HAP-1 (cell line): ENCODE measurements around the gene TMEM129.

Experiments
- DNase-seq, 2 experiments: peaks; one replicate each; pipeline ENCODE4 v3.0.0-alpha.2; 2016 to 2020; ENCODE audit warnings: low spot score in 2 of 2
- H3K27me3 ChIP-seq: fragments of 250-450 bp; sonication (Bioruptor Pico); 2 replicates; pipeline ENCODE4 v1.5.1; 2020; ENCODE audit warnings: low read depth, mild to moderate bottlenecking, moderate library complexity
- H3K36me3 ChIP-seq: fragments of 250-450 bp; sonication (Bioruptor Pico); replicated peaks from 2 replicates; pipeline ENCODE4 v1.5.1; 2020; ENCODE audit warnings: mild to moderate bottlenecking
- H3K4me1 ChIP-seq: fragments of 250-450 bp; sonication (Bioruptor Pico); 2 replicates; pipeline ENCODE4 v1.5.1; 2020; ENCODE audit warnings: mild to moderate bottlenecking
- H3K4me3 ChIP-seq: fragments of 250-450 bp; sonication (Bioruptor Pico); 2 replicates; pipeline ENCODE4 v1.5.1; 2020; ENCODE audit warnings: mild to moderate bottlenecking, moderate library complexity
- H3K9me3 ChIP-seq: fragments of 250-450 bp; sonication (Bioruptor Pico); 2 replicates; pipeline ENCODE4 v1.5.1; 2020; ENCODE audit warnings: mild to moderate bottlenecking, moderate library complexity
- in situ Hi-C: fragments of 300-500 bp; cut with MboI; formaldehyde crosslinking; loops from 3 replicates; pipeline ENCODE4 v1.14.3; 2020; ENCODE audit warnings: low sequenced_read_pairs, inconsistent platforms, mixed read lengths

Gene TMEM129

DNA sequence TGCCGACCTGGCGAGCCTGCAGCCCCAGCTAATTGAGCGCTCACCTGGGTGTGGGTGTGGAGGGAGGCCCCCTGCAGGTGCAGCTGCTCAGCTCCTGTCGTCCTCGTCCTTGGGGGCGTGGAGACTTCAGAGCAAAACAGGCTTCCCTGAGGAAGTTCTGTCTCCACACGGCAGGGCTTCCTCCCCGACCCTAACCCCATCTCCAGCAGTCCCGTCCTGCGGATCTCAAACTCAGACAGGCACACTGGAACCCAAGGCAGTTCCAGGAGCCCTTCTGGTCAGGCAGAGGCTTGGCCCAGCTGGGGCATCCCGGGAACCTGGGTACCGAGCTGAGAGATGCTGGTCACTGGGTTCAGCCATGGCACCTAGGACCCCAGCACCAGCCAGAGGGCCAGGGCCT is 24.6 kb upstream of the TMEM129 start:
- no peak for DNase-seq
- Histone ChIP-seq H3K4me1 (no peaks in the 10 kb centered on the region), H3K4me3 (no peak overlapping the region), H3K27me3 (no peaks in the 10 kb centered on the region), H3K9me3 (no peaks in the 10 kb centered on the region), H3K36me3 (peaks cover 45% of the 10 kb centered on the region)
- in situ Hi-C loops: loop anchor here (10.0 kb wide), 1 partner anchor 159 kb away; no protein-coding TSS in a partner anchor

DNA sequence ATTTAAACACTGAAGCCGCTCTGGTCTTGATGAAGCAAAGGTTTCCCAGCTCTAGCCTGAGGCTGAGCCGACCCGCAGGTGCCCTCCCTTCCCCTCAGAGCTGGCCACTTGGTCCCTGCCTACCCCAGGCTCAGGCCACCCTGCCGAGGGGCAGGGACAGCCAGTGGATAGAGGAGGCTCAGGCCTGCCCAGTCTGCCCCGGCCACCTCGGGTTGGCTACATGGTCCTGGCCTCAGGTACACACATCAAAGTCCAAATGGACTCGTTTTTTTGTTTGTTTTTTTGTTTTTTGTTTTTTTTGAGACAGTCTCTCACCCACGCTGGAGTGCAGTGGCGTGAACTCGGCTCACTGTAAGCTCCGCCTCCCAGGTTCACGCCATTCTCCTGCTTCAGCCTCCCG is 24.0 kb upstream of the TMEM129 start:
- peaks cover 50% of the 10 kb centered on the region for H3K36me3 ChIP-seq
- DNase-seq: no peak
- H3K27me3 ChIP-seq: no peaks in the 10 kb centered on the region
- H3K4me1 ChIP-seq: no peaks in the 10 kb centered on the region
- in situ Hi-C loops: loop anchor here (10.0 kb wide), 1 partner anchor 160 kb away; no protein-coding TSS in a partner anchor
- no peak overlapping the region for H3K4me3 ChIP-seq
- no peaks in the 10 kb centered on the region for H3K9me3 ChIP-seq

- Histone ChIP-seq H3K27me3 (no peaks in the 10 kb centered on the region), H3K9me3 (no peaks in the 10 kb centered on the region), H3K36me3 (peaks cover 55% of the 10 kb centered on the region), H3K4me1 (no peaks in the 10 kb centered on the region), H3K4me3 (no peak overlapping the region)
- DNase-seq: no peak
- in situ Hi-C loops: loop anchor here (5.0 to 10.0 kb wide), 2 partner anchors 73 to 160 kb away; no protein-coding TSS in a partner anchor
Observed at GRCh38 chr4:1744552-1744951, 23.4 kb upstream of the TMEM129 start.

DNA sequence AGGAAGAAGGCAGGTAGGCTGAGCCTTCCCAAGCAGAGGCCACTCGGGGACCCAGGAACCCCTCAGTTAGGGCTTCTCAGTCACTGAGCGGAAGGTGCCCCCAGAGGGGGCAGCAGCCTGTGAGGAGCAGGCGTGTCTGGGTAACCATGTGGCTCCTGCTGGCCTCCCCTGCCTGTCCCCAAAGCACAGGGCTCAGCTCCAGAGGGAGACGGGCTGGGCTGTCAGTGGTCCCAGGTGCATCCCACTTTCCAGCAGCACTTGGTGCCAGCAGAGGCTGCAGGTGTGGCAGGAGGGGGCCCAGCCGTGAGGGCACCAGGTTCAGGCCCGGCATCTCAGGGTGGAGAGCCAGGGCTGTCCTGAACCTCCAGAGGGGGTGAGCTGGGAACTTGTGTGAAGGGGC is 22.9 kb upstream of the TMEM129 start:
- Histone ChIP-seq H3K9me3 (no peaks in the 10 kb centered on the region), H3K36me3 (peaks cover 60% of the 10 kb centered on the region)
- in situ Hi-C loops: loop anchor here (5.0 to 10.0 kb wide), 2 partner anchors 73 to 161 kb away; no protein-coding TSS in a partner anchor

DNA sequence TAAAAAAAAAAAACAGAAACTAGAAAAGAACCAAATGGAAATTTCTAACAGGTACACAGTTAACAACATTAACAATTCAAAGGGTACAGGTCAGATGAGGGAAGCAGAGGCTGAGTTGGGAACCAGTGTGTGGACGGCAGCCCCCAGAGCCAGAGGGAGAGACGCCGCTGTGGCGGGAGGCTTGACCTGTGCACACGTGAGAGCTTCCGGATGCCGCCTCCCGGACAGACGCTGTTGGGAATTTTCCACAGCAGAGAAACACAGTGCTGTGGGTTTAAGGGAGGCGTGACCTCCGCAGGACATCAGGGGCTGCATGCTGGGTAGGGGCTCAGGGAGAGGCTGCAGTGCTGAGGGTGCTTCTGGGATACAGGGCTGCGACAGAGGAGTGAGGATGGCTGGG is 22.4 kb upstream of the TMEM129 start:
- H3K9me3 ChIP-seq: no peaks in the 10 kb centered on the region
- in situ Hi-C loops: loop anchor here (5.0 to 10.0 kb wide), 2 partner anchors 74 to 161 kb away; no protein-coding TSS in a partner anchor
- H3K27me3 ChIP-seq: no peaks in the 10 kb centered on the region
- H3K4me3 ChIP-seq: no peak overlapping the region
- no peak for DNase-seq
- peaks cover 65% of the 10 kb centered on the region for H3K36me3 ChIP-seq
- H3K4me1 ChIP-seq: no peaks in the 10 kb centered on the region

More for the DNA sequence above, 22.9 kb upstream of the TMEM129 start:
- Histone ChIP-seq H3K4me1 (no peaks in the 10 kb centered on the region), H3K4me3 (no peak overlapping the region), H3K27me3 (no peaks in the 10 kb centered on the region)
- DNase-seq: no peak

- DNase-seq: no peak
- Histone ChIP-seq H3K36me3 (peaks cover 88% of the 10 kb centered on the region), H3K27me3 (no peaks in the 10 kb centered on the region), H3K4me3 (no peak overlapping the region), H3K9me3 (no peaks in the 10 kb centered on the region), H3K4me1 (no peaks in the 10 kb centered on the region)
- in situ Hi-C loops: loop anchor here (5.0 to 10.0 kb wide), 2 partner anchors 76 to 164 kb away; no protein-coding TSS in a partner anchor
Observed at GRCh38 chr4:1741208-1741607, 20.1 kb upstream of the TMEM129 start.

- no peak for DNase-seq
- H3K36me3 ChIP-seq: peaks cover 92% of the 10 kb centered on the region
- no peaks in the 10 kb centered on the region for H3K27me3 ChIP-seq
- no peaks in the 10 kb centered on the region for H3K9me3 ChIP-seq
- in situ Hi-C loops: loop anchor here (5.0 to 10.0 kb wide), 2 partner anchors 77 to 165 kb away; no protein-coding TSS in a partner anchor
- H3K4me1 ChIP-seq: no peaks in the 10 kb centered on the region
- no peak overlapping the region for H3K4me3 ChIP-seq
Observed at GRCh38 chr4:1740021-1740545, 19.0 kb upstream of the TMEM129 start.

- Histone ChIP-seq H3K4me1 (no peaks in the 10 kb centered on the region), H3K36me3 (peaks cover 92% of the 10 kb centered on the region), H3K9me3 (no peaks in the 10 kb centered on the region), H3K4me3 (no peak overlapping the region), H3K27me3 (no peaks in the 10 kb centered on the region)
- DNase-seq: no peak
- in situ Hi-C loops: no loop called here
Observed at GRCh38 chr4:1739358-1739757, 18.2 kb upstream of the TMEM129 start.

DNA sequence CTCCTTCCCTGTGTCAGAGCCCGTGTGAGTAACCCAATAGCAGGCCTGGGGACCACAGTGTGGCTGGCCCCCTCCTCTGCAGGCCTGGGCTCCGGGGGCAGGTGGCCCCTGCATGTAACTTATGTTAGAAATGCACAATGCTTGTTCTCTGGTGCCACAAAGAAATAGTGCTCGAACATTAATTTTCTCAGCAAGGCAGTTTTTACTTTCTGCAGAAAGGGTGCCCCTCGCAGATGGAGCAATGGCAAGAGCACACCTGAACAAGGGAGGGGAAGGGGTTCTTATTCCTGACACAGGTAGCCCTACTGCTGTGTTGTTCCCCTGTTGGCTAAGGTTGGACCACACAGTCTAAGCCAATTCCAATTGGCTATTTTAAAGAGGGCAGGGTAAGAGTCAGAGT is 17.3 kb upstream of the TMEM129 start:
- Histone ChIP-seq H3K4me3 (no peak overlapping the region), H3K4me1 (no peaks in the 10 kb centered on the region), H3K36me3 (peaks cover 93% of the 10 kb centered on the region), H3K27me3 (no peaks in the 10 kb centered on the region), H3K9me3 (no peaks in the 10 kb centered on the region)
- DNase-seq: no peak
- in situ Hi-C loops: no loop called here

DNA sequence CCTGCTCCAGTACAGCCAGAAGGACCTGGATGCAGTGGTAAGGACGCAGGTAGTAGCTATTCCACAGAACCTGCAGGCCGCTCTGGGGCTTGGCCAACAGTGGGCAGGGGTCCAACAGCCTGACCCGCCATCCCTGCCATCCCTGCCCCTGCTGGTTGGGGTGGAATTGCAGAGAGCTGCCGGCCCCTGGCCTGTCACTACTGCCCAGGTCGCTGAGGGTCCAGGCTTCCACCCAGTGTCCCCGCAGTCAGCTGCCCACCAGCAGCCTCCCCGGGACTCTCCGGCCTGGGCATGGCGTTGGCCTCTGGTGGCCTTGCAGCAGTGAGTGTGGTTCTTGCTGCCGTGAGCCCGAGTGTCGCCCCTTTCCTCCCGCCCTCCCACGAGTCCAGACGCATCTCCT is 16.5 kb upstream of the TMEM129 start:
- DNase-seq: no peak
- in situ Hi-C loops: no loop called here
- peaks cover 97% of the 10 kb centered on the region for H3K36me3 ChIP-seq
- H3K9me3 ChIP-seq: no peaks in the 10 kb centered on the region
- no peak overlapping the region for H3K4me3 ChIP-seq
- no peaks in the 10 kb centered on the region for H3K4me1 ChIP-seq
- H3K27me3 ChIP-seq: no peaks in the 10 kb centered on the region

DNA sequence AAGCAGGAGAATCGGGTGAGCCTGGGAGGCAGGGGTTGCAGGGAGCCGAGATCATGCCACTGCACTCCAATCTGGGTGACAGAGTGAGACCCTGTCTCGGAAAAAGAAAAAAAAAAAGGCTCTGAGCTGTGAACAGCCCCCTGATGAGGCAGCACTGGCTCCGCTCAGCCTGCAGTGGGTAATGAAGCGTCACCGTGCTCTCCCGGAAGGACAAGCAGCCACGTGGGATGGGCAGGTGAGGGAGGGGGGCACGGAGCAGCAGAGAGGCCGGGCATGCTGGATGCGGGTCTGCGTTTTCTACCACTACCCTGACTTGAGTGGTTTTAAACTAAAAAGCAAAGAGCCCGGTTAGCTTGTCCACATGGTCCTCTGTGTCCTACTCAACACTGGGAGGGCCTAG is 15.7 kb upstream of the TMEM129 start:
- Histone ChIP-seq H3K36me3 (peaks cover 91% of the 10 kb centered on the region), H3K4me3 (no peak overlapping the region)

DNA sequence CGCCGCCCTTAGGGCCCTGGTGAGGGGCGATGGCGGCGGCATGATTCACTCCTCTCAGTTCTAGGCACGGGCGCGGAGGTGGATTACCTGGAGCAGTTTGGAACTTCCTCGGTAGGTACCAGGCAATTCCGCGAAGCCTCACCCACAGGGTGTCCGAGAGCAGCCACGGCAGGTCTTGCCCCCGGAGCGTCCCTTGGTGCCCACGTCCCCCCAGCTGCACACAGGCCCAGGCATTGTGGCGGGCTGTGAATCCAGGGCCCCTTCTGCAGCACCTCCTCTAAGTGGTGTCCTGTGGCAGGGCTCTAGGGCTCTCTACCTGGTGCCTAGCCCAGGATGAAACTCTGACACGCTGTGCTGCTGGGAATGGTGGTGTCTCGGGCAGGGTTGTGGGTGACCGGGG is 14.1 kb upstream of the TMEM129 start:
- no peak for DNase-seq
- Histone ChIP-seq H3K9me3 (no peaks in the 10 kb centered on the region), H3K4me3 (no peak overlapping the region), H3K4me1 (no peaks in the 10 kb centered on the region), H3K27me3 (no peaks in the 10 kb centered on the region), H3K36me3 (peaks cover 91% of the 10 kb centered on the region)
- in situ Hi-C loops: no loop called here

More for the DNA sequence above, 15.7 kb upstream of the TMEM129 start:
- H3K9me3 ChIP-seq: no peaks in the 10 kb centered on the region
- in situ Hi-C loops: no loop called here
- no peak for DNase-seq
- no peaks in the 10 kb centered on the region for H3K27me3 ChIP-seq
- no peaks in the 10 kb centered on the region for H3K4me1 ChIP-seq

DNA sequence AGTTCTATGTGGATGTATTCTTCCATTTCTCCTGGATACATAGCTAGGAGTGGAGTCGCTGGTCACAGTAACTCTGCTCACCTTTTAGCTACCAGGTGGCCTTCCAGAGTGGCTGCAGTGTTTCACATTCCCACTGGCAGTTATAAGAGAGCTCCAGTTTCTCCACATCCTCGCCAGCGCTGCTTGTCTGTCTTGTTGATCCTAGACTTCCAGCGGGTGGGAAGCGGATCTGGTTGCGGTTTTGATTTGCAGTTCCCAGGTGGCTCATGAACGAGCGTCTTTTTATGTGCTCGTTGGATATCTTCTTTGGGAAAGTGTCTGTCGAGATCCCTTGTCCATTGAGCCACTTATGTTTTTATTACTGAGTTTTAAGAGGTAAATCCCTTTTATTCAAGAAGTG is 11.8 kb upstream of the TMEM129 start:
- Histone ChIP-seq H3K27me3 (no peaks in the 10 kb centered on the region), H3K4me1 (no peaks in the 10 kb centered on the region), H3K4me3 (no peak overlapping the region), H3K36me3 (peaks cover 93% of the 10 kb centered on the region), H3K9me3 (no peaks in the 10 kb centered on the region)
- DNase-seq: no peak
- in situ Hi-C loops: no loop called here

GRCh38 chr4:1731180-1731579 is 10.1 kb upstream of the TMEM129 start:
- Histone ChIP-seq H3K27me3 (no peaks in the 10 kb centered on the region), H3K36me3 (peaks cover 93% of the 10 kb centered on the region), H3K9me3 (no peaks in the 10 kb centered on the region), H3K4me1 (no peaks in the 10 kb centered on the region), H3K4me3 (no peak overlapping the region)
- no peak for DNase-seq
- in situ Hi-C loops: no loop called here
